ENCODE data around the gene SEC14L6. TPM values are rescaled to one million over a fixed set of nuclear protein-coding genes. Genes with fewer than 3 reads are reported as not detected.

The SEC14L6 gene
- total RNA-seq, 4 donors from 2014 or later, result 7.7 to 72.1 (median 45.0) TPM

GRCh38 chr22:30584441-30584840, 37.9 kb upstream of the SEC14L6 start:
- H3K4me3 ChIP-seq (ENCODE audit: low read depth, poor library complexity, severe bottlenecking), result no peak overlapping the region
- no peak for DNase-seq (ENCODE audit: low spot score in 2 of 2)
- intact Hi-C loops (cut with DNase I; ENCODE audit: low total_unique reads), result no loop called here
- TF ChIP-seq CTCF (IDR thresholded peaks at IDR 0.05) (no peak), POLR2A (IDR thresholded peaks at IDR 0.05) (no peak)
- WGBS, 2 donors, result 86 to 93% methylated on average over 12 to 15 of the region's 15 CpGs

GRCh38 chr22:30582788-30583545, 36.4 kb upstream of the SEC14L6 start:
- intact Hi-C loops (cut with DNase I; ENCODE audit: low total_unique reads), result no loop called here
- H3K4me3 ChIP-seq (ENCODE audit: low read depth, poor library complexity, severe bottlenecking), result no peak overlapping the region
- WGBS, 2 donors, result 78 to 79% methylated on average over 13 of the region's 13 CpGs
- TF ChIP-seq CTCF (IDR thresholded peaks at IDR 0.05), result no peak
- TF ChIP-seq POLR2A (IDR thresholded peaks at IDR 0.05), result no peak
- DNase-seq (ENCODE audit: low spot score in 2 of 2), result no peak

- WGBS, 2 donors, result 79 to 91% methylated on average over 6 of the region's 6 CpGs
- intact Hi-C loops (cut with DNase I; ENCODE audit: low total_unique reads), result no loop called here
- no peak for DNase-seq (ENCODE audit: low spot score in 2 of 2)
- no peak for TF ChIP-seq CTCF (IDR thresholded peaks at IDR 0.05)
- no peak for TF ChIP-seq POLR2A (IDR thresholded peaks at IDR 0.05)
- no peak overlapping the region for H3K4me3 ChIP-seq (ENCODE audit: low read depth, poor library complexity, severe bottlenecking)
These were observed 35.5 kb upstream of the SEC14L6 start for GRCh38 chr22:30582051-30582450.

- TF ChIP-seq CTCF (IDR thresholded peaks at IDR 0.05) (no peak), POLR2A (IDR thresholded peaks at IDR 0.05) (no peak)
- H3K4me3 ChIP-seq (ENCODE audit: low read depth, poor library complexity, severe bottlenecking), result no peak overlapping the region
- intact Hi-C loops (cut with DNase I; ENCODE audit: low total_unique reads), result no loop called here
- DNase-seq (ENCODE audit: low spot score in 2 of 2), result no peak
- 77 to 82% methylated on average over 6 of the region's 6 CpGs for WGBS, 2 donors
These were observed 34.4 kb upstream of the SEC14L6 start for GRCh38 chr22:30580896-30581295.

- H3K4me3 ChIP-seq (ENCODE audit: low read depth, poor library complexity, severe bottlenecking), result no peak overlapping the region
- 88 to 89% methylated on average over 12 of the region's 12 CpGs for WGBS, 2 donors
- TF ChIP-seq CTCF (IDR thresholded peaks at IDR 0.05) (no peak), POLR2A (IDR thresholded peaks at IDR 0.05) (no peak)
- DNase-seq (ENCODE audit: low spot score in 2 of 2), result no peak
- intact Hi-C loops (cut with DNase I; ENCODE audit: low total_unique reads), result no loop called here
These were observed 31.9 kb upstream of the SEC14L6 start for GRCh38 chr22:30578481-30578880.

- 48 to 61% methylated on average over 10 to 15 of the region's 15 CpGs for WGBS, 2 donors
- no peak overlapping the region for H3K4me3 ChIP-seq (ENCODE audit: low read depth, poor library complexity, severe bottlenecking)
- intact Hi-C loops (cut with DNase I; ENCODE audit: low total_unique reads), result no loop called here
- TF ChIP-seq CTCF (IDR thresholded peaks at IDR 0.05), result no peak
- TF ChIP-seq POLR2A (IDR thresholded peaks at IDR 0.05), result no peak
- no peak for DNase-seq (ENCODE audit: low spot score in 2 of 2)
These were observed 29.3 kb upstream of the SEC14L6 start for GRCh38 chr22:30575859-30576258.

Measured in lower leg skin (tissue), 4 donors.